ENCODE results near the gene RNU11. TPM values are rescaled to one million over a fixed set of nuclear protein-coding genes. Genes with fewer than 3 reads are reported as not detected.
"Not testable (repeated sequence)": the region's sequence is repeated elsewhere in the genome, so short reads cannot be mapped to it uniquely, and the experiment has no call there.

The RNU11 gene
- total RNA-seq, 4 donors from 2014 or later: not detected

DNA sequence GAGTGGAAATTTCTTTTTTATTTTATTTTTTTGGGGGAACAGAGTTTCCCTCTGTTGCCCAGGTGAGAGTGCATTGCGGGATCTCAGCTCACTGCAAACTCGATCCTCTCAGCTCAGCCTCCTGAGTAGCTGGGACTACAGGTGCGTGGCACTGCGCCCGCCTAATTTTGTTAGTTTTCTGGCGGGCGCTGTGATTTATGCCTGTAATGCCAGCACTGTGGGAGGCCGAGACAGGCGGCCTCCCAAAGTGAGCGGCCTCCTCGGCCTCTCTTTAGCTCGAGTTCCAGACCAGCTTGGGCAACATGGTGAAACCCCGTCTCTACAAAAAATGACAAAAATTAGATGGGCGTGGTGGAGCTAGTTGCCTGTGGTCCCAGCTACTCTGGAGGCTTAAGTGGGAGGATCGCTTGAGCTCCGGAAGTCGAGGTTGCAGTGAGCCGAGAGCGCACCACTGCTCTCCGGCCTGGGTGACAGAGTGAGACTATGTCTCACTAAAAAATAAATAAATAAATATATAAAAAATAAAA, 22.9 kb downstream of the RNU11 start:
- H3K4me1 ChIP-seq: no peaks in the 10 kb centered on the region
- TF ChIP-seq CTCF (IDR thresholded peaks at IDR 0.05): no peak
- no peak for TF ChIP-seq POLR2A (IDR thresholded peaks at IDR 0.05)
- no peak overlapping the region for H3K27ac ChIP-seq
- intact Hi-C loops (cut with DNase I; ENCODE audit: low total_unique reads): no loop called here
- no peaks in the 10 kb centered on the region for H3K27me3 ChIP-seq
- no peaks in the 10 kb centered on the region for H3K9me3 ChIP-seq
- H3K4me3 ChIP-seq: no peak overlapping the region
- H3K36me3 ChIP-seq: no peaks in the 10 kb centered on the region
- DNase-seq: no peak

DNA sequence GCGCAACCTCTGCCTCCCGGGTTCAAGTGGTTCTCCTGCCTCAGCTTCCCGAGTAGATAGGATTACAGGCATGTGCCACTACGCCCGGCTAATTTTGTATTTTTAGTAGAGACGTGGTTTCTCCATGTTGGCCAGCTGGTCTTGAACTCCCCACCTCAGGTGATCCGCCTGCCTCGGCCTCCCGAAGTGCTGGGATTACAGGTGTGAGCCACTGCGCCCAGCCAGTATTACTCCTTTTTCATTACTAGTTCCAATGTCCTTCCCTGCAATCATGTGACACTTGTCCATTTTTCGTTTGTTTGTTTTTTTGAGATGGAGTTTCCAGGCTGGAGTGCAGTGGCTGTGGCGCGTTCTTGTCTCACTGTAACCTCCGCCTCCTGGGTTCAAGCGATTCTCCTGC, 24.6 kb downstream of the RNU11 start:
- H3K9me3 ChIP-seq; H3K4me1 ChIP-seq; H3K36me3 ChIP-seq; DNase-seq; H3K27ac ChIP-seq; H3K4me3 ChIP-seq; H3K27me3 ChIP-seq; intact Hi-C loops (cut with DNase I; ENCODE audit: low total_unique reads): not testable (repeated sequence)

DNA sequence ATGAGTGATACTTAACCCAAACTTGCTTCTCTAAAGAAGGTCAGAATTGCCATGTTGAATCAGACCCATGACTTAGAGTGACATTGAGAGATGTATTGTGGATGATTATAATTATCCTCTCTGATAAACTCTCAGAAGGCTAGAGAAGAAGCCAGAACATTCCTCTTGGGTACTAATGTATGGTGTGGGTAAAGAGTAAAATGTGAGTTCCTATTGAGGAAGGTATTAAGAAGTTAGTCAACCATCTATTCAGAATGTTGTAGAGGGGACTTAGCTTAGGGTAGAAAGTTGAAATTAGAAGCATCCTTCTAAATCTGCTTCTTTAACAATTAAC, 27.5 kb downstream of the RNU11 start:
- Histone ChIP-seq H3K9me3 (no peaks in the 10 kb centered on the region), H3K4me3 (no peak overlapping the region), H3K36me3 (no peaks in the 10 kb centered on the region), H3K27me3 (no peaks in the 10 kb centered on the region), H3K4me1 (no peaks in the 10 kb centered on the region), H3K27ac (no peak overlapping the region)
- no peak for TF ChIP-seq POLR2A (IDR thresholded peaks at IDR 0.05)
- no peak for TF ChIP-seq CTCF (IDR thresholded peaks at IDR 0.05)
- no peak for DNase-seq
- intact Hi-C loops (cut with DNase I; ENCODE audit: low total_unique reads): no loop called here

GRCh38 chr1:28680151-28680550, 31.8 kb downstream of the RNU11 start:
- no peaks in the 10 kb centered on the region for H3K36me3 ChIP-seq
- no peaks in the 10 kb centered on the region for H3K9me3 ChIP-seq
- intact Hi-C loops (cut with DNase I; ENCODE audit: low total_unique reads): no loop called here
- TF ChIP-seq CTCF (IDR thresholded peaks at IDR 0.05): no peak
- no peak for TF ChIP-seq POLR2A (IDR thresholded peaks at IDR 0.05)
- DNase-seq: no peak
- no peak overlapping the region for H3K4me3 ChIP-seq
- no peaks in the 10 kb centered on the region for H3K4me1 ChIP-seq
- H3K27ac ChIP-seq: no peak overlapping the region
- no peaks in the 10 kb centered on the region for H3K27me3 ChIP-seq

- no peak for DNase-seq
- H3K36me3 ChIP-seq: no peaks in the 10 kb centered on the region
- H3K27ac ChIP-seq: no peak overlapping the region
- H3K9me3 ChIP-seq: no peaks in the 10 kb centered on the region
- TF ChIP-seq CTCF (IDR thresholded peaks at IDR 0.05): no peak
- no peak for TF ChIP-seq POLR2A (IDR thresholded peaks at IDR 0.05)
- intact Hi-C loops (cut with DNase I; ENCODE audit: low total_unique reads): no loop called here
- H3K4me1 ChIP-seq: no peaks in the 10 kb centered on the region
- H3K27me3 ChIP-seq: no peaks in the 10 kb centered on the region
- H3K4me3 ChIP-seq: no peak overlapping the region
These were observed 34.4 kb downstream of the RNU11 start for GRCh38 chr1:28682840-28683239.

GRCh38 chr1:28684937-28685336, 36.5 kb downstream of the RNU11 start:
- intact Hi-C loops (cut with DNase I; ENCODE audit: low total_unique reads): no loop called here
- Histone ChIP-seq H3K4me3 (no peak overlapping the region), H3K9me3 (no peaks in the 10 kb centered on the region), H3K4me1 (no peaks in the 10 kb centered on the region), H3K36me3 (no peaks in the 10 kb centered on the region), H3K27me3 (no peaks in the 10 kb centered on the region), H3K27ac (no peak overlapping the region)
- no peak for TF ChIP-seq CTCF (IDR thresholded peaks at IDR 0.05)
- TF ChIP-seq POLR2A (IDR thresholded peaks at IDR 0.05): no peak
- DNase-seq: no peak

DNA sequence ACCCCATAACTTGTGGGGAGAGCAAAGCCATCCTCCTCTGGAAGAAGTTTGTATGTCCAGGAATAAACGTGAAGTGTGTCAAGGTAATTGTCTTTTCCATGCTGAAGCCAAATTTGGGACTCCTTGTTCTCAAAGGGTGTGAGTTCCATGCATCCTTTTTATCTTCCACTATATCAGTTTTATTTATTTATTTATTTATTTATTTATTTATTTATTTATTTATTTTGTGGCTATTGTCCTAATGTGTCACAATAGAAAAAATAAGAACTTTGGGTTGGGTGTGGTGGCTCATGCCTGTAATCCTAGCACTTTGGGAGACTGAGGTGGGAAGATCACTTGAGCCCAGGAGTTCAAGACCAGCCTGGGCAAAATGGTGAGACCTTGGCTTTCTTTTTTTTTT, 43.2 kb downstream of the RNU11 start:
- intact Hi-C loops (cut with DNase I; ENCODE audit: low total_unique reads); H3K4me3 ChIP-seq; H3K4me1 ChIP-seq; H3K9me3 ChIP-seq; DNase-seq; H3K27me3 ChIP-seq; H3K27ac ChIP-seq; H3K36me3 ChIP-seq: not testable (repeated sequence)
